SHP77 treated with DMSO at 0.1 percent for 48 hours (cell line): Measurements from ENCODE around the gene CFAP74.

Experiments
- DNase-seq: peaks from one replicate; lab custom pipeline; 2025; lab: John Stamatoyannopoulos, UW

Gene CFAP74

DNA sequence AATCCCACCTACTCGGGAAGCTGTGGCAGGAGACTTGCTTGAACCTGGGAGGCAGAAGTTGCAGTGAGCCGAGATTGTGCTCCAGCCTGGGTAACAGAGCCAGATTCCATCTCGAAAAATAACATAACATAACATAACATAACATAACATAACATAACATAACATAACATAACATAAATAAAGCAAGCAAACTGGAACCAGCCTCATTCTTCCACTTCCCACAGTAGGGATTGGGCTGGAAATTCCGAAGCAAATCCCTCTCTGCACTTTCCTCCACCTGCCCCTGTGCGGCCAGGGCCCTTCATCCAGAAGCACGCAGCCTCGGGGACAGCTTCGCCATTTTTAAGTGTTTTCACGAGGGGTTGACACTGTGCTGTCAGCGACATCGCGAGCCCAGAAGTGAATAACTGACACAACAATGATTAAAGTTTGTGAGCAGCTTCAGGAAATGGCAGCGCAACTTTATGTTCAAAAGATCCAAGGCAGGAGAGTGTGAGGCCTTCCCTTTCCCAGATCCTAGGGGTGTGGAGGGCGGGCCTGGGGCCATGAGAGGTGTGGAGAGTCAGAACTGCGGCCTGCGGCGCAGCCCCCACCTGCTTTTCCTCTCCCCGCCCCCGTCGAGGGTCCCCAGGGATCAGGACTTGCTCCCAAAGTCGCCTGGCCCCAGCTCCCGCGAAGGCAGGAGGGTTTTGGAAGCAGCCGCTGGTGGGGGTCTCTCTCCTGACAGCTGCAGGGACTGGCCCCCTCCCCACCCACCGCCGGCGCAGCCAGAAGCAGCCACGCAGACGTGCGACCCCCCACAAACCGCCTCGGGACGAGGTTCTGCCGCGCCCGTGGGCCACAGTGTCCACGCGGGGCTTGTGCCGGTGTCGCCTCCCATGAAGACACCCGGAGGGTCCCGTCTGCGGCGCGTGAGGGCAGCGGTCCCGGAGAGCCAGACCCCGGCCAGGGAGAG lies 14.9 kb upstream of the CFAP74 start:
- no peak for DNase-seq

DNA sequence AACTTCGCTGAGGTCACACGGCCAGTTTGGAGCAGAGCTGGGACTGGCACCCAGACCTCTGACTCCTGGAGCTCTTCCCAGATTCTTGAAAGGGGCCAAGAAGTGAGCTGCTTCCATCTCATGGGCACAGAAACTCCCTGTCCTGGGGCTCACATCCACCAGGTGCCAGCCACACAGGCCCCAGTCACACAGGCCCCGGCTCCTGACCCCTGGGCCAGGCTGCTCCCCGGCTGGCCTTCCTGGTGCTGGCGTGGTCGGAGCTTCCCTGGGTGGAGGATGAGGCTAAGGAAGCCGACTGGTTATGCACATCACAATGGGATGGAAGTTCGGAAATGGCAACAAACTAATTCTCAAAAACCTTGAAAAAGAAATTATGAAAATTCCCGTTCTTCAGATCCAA lies 12.5 kb upstream of the CFAP74 start:
- no peak for DNase-seq

DNA sequence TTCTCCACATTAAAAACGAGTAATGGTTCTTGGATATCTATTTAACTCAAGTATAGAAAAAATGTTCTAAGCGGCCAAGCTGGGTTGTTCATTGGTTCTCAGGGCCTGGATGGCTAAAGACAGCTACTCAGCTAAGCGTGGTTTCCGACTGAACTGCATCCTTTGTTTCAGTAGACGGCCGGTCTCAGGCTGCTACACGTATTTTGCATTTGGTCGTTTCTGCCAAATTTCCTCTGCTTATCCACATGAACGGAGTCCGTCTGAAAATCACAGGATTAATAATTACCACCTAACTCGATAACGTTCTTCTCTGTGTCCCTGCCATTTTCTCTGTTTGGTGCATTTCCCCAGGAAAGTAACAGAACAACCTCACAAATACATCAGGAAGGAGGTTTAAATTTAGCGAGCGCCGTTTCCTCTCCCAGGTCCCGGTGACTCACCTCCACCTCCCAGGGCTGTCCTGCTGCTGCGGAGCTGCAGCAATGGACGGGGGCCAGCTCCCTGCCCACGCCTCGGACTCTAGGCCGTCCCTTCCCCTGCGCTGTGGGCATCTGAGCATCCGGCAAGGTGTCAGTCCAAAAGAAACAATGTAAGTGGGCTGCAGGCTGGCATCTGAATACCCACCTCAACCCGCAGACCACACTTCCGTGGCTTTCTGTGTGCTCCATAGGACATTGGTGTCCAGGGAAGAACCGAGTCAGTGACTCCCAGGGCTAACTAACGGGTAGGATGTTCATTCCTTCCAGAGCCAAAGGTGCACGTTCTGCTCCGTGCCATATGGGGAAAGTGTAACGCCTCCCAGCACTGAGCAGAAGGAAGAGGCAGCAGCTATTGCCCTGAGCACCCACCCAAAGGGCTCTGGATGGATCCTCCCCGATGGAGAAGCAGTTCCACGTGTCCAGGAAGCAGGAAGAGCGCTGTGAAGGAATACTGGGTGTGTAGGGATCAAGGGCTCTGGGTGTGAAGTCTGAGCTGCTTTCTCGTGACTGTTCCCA lies 11.5 kb upstream of the CFAP74 start:
- DNase-seq = no peak

DNA sequence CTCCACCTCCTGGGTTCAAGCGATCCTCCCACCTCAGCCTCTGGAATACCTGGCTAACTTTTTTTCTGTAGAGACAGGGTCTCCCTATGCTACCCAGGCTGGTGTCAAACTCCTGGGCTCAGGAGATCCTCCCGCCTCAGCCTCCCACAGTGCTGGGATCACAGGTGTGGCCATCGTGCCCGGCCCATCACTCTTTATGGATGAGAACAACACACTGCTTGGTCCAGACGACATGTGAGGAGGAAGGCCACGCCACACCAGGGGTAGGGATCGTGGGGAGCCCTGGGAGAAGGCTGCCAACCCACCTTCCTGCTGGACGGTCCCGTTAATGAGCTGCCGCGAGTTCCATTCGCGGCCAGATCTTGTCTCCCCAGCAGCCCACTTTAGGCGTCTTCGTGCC lies 10.6 kb upstream of the CFAP74 start:
- DNase-seq = no peak

DNA sequence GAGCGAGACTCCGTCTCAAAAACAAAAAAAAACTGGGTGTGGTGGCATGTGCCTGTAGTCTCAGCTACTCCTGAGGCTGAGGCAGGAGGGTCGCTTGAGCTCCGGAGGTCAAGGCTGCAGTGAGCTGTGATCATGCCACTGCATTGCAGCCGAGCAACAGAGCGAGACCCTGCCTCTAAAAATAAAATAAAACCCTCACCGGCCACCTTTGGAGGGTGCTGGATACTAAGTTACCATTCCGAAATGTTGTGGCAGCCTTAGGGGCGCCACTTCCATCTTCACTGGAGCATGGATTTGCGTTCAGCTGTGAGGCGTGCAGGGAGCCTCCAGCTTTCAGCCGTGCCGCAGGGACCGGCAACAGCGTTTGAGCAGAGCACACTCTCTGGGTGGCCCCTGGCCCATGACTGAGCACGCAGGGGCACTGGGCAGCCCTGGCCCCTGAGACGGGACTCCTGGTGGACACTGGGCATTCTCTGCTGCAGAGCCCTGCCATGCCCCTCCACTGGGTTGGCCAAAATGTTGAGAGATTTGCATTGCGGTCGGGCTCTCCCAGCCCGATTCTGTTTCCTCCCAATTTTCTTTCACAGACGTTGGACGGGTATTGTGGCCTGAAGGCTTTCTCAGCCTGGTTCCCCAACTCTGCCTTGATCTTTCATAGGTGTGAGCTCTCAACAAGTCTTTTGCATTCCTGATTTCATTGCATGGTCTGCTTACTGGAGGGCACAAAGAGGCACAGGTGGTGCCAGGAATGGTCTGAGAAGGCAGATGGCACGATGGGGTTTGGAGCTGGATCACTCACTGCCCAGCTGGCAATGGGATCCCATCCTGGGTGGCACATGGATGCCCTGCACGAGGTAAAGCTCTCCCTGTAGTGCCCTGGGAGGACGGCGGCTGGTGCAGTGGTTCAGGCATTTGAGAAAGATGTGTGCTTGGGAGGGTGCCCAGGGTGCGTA lies 5.8 kb upstream of the CFAP74 start:
- no peak for DNase-seq

DNA sequence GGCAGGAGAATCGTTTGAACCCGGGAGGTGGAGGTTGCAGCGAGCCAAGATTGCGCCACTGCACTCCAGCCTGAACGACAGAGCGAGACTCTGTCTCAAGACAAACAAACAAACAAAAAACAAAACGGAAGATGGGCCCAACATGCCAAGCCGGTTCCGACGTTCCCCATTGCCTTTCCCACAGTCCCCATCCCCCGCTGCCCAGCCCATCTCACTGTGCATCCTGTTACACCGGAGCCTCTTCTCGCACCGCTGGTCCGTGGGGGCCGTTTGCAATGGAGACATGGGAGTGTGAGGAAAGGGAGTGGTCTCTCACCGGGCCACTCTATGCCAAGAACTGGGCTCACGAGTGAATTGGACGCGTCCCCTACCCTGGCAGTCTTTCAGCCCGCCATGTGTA lies 1.3 kb upstream of the CFAP74 start:
- DNase-seq = no peak

DNA sequence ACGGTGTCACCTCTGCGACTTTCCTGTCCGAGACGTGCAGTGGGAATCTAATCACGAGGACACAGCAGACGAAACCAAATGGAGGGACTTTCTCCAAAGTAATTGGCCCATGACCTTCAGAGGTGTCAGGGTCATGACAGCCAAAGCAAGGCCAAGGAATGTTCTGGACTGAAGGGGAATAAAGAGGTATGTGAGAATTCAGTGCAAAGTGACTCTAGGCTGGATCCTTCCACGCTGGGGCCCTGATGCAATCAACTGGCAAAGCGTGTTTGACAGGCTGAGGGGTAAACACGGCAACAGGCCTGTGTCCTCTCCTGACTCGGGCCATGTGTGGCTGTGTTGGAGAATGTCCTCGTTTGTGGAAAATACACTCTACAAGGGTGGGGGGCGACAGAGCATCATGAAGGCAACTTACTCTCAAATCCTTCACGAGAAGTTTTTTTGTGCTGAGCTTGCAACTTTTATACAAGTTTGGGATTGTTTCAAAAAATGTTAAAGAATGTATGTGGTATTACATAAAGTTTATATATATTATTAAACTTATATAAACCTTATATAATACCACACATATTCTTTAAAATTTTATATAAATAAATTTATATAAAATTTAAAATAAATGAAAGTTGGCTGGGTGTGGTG lies 1.7 kb downstream of the CFAP74 start:
- DNase-seq = no peak

DNA sequence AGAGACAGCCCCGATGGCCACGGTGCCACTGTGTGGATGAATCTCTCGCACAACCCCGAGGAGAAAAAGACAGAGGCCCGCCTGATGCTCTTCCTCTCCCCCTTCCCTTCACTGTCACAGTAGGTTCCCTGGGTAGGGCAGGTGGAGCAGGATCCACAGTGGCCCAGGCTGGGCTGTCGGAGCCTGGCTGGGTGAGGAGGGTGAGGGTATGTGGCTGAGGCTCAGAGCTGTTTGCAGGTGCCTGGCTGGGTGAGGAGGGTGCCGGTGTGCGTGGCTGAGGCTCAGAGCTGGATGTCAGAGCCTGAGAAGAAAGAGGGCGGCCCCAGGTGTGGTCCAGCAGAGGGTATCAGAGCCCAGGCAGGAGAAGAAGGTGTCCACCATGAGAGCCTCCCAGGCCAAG lies 2.7 kb downstream of the CFAP74 start:
- no peak for DNase-seq

DNA sequence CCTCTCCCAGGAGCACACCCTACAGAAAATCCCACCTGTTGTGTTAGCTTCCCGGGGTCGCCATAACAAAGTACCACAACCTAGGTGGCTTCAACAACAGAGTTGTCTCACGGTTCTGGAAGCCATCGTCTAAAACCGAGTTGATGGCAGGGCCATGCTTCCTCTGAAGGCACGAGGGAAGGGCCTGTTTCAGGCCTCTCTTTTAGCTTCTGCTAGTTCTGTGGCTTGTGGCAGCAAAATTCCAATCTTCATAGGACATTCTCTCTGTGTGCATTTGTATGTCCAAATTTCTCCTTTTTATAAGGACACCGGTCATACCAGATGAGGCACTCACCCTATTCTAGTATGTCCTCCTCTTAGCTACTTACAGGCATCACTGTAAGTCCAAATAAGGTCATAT lies 3.2 kb downstream of the CFAP74 start:
- DNase-seq = no peak

DNA sequence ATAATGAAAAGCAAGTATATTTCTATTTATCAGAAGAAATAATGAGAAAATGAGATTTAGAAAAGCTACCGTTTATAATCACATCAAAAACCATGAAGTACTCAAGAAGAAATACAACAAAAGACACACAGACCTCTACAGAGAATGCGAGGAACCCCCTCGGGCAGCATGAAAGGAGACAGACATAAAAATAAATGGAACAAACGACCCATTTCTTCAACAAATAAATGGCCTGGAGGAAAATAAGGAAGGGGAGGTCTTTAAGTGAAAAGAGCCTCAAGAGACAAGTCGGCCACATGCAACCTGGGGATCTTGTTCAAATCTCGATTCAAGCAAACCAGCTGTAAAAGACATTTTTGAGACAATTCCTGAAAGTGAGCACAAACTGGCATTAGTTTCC lies 6.0 kb downstream of the CFAP74 start:
- DNase-seq = no peak

DNA sequence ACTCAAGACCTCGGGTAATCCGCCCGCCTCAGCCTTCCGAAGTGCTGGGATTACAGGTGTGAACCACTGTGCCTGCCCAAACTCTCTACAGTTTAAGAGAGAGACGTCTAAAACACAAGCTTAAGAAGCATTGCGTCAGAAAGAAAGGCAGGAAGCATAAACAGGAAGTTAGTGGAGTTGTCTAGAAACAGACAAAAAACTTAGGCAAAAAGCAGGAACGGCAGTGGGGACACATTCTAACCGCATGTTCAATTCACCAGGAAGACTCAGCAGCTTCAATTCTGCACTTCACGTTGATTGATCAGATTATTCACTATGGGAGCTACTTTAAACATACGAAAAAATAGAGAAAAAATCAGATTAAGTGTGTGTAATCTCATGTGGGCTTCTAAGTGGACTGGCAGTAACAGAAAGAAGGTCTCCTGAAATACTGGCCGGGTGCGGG lies 7.4 kb downstream of the CFAP74 start:
- DNase-seq = no peak

DNA sequence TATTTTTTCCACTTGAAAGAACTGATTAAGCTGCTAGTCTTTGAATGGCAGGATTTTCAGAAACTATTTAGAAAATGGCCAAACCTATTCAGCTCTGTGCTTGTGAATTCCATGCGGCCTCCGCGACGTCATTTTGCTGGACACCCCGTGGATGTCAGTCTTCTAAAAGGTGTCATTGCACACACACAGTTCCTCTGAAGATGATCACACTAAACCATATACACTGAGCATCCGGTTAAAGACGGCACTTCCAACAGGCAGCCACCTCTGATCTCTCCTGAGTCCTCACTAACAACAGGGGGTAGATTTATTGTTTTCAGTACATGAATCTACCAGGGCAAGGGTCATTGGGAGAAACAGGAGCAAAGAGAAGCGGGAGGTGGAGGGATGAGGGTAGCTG lies 9.1 kb downstream of the CFAP74 start:
- no peak for DNase-seq

DNA sequence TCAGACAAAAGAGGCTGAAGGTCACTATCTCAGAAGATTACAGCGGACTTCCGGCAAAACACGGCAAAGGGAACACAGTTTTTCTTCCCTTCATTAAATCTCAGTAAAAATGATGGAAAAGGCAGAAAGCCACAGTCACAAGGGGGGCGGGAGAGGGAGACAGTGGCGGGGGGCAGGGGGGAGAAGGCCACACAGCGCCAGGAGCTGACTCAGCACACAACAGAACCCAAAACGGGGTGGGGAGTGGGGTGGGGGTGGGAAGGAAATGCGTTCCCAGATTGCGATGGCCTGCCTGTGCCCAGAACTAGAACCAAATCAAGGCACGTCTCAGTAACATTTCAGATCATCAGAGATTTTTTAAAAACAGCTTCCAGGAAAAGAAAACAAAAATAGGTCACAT lies 13.4 kb downstream of the CFAP74 start:
- no peak for DNase-seq

DNA sequence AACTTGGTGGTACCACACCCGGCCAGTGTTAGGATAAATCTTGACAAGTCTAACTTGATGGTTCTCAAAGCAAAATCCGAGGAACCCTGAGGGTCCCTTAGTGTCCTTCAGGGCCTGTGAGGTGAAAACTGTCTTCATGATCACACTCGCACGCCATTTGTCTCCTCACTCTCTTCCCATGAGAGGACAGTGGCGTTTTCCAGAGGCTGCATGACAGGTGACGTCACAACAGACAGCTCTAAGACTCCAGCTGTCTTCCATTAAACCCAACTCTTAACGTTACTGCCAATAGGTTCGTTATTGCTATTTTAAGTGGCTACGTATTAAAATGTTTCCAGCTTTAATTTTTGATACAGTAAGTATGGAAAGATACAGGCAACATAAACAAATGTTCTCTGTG lies 13.8 kb downstream of the CFAP74 start:
- DNase-seq = no peak

DNA sequence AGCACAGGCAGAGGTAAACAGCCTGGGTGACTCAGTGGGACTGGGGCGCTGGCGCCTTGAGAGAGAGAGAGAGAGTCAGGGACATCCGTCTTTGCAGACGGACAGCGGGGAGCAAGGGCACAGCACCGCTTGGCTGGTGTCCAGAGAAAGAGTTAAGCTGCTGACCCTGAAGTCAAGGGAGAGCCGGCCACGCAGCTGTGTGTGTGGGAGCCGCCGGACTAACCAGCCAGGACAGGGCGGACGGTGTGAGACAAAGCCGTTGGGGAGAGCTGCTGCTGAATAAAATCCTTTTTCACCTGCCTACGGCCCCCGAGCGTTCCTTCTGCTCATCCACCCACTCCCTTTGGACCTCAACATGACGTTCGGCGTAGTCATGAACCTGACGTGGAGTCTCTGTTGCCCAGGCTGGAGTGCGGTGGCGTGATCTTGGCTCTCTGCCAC lies 14.5 kb downstream of the CFAP74 start:
- peak; percentile 40 for DNase-seq

DNA sequence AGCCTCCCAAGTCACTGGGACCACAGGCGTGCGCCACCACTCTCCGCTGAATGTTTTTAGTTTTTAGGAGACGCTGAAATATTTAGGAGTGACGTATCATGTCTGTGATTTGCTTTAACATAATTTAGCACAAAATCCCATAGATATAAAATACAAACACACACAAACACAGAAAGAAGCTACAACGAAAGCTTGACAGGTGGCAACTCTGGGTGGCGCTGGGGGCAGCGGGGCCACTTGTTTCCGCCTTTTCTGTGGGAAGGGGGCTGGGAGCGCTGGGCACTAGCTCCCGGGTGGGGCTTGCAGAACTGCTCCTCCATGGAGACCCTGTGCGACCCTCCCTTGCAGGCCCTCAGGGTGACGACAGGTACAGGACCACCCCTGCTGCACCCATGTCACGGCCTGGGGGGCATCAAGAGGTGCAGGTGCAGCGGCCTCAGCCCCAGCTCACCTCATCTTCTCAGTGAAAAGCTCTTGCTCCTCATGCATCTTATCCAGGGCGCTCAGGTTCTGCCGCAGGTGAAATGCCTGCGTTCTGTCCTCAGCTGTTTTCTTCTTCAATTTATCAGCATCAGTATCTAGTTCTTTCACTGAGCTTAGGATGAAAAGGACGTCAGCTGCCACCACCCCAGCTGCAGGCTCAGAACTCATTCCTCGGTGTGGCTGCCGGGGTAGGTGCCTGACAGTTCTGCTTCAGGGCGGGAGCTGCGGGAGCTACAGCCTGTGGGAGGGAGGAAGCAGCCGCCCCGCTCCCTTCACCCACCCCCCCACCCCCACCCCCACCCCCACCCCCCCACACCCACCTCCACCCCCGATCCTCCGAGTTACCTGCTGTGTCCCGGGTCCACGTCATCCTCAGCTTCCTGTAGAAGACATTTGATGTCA lies 15.3 kb downstream of the CFAP74 start:
- no peak for DNase-seq

DNA sequence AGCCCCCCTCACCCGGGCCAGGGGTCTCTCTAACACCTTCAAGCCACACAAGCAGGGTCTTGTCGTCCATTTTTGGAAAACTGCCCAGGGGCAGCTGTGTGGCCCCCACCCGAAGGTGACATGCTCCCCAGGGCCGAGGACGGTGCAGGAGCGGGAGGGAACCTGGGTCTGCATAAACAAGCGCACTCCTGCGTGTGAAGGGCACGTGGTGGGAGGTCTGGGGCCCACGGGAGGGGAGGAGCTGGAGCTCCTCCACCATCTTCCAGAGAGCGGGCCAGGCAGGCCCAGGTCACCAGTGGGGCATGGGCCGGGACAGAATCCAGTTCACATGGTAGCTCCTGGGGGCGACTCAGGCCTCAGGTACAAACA lies 16.5 kb downstream of the CFAP74 start:
- DNase-seq = no peak

DNA sequence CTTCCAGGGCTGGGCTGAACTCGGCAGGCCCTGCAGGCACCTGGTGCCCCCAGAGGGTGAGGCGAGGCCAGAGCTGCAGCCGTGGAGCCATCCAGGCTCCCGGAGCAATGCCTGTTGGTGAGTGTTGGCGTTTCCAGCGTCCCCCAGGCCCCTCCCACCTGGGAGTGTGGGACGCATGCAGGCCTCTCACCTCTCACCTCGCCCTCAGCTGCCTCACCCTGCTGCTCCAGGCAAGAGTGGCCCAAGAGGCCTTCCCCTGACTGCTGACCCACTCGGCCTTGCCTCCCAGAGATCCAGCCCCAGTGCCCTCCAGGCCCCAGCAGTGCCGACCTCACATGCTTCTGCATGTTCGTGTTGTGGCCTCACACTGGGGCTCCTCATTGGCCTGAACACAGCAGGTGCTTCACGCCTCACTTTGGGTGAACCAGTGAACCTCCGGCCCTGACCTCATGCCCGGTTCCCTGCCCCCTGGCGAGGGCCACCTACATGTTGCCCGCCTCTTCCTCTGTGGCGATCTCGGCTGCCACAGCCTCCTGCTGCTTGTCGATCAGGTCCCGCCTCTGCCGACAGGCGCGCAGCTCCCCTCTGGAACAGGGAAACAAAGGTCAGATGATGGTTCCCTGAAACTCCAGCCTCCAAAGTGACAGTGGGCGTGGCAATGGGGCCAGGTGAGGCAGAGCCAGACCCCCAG lies 17.0 kb downstream of the CFAP74 start:
- no peak for DNase-seq

DNA sequence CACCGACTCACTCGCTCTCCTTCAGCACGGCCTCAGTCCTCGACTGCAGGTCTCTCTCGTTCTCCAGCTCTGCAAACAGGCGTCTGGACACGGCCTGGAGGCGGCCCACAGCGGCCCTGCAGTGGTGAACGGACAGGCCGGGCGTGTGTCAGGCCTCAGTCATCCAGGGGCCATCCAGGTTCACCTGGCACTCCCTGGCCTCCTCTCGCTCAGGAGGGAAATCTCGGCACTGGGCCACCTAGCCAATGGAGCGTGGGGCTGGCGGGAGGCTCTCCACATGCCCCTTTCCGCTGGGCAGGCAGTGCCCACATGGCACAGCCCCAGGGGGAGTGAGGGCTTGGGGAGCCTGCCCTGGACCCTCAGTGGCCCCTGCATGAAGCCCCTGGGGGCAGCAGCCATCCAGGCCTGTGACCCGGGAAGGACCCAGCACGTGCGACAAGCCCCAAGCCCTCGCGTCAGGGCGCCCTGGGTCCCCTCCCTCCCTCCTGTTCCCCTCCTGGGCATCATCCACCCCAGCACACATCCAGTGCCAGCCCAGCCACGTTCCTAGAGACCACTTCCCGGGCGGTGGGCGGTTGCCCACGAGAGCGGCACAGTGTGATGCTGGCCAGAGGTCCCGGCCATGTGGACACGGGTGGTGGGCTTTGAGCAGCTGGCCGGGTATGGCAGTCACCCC lies 18.1 kb downstream of the CFAP74 start:
- DNase-seq = no peak
